ENCODE measurements around the gene NOP10. TPM values are rescaled to one million over a fixed set of nuclear protein-coding genes. Genes with fewer than 3 reads are reported as not detected.

The NOP10 gene
- total and polyA plus RNA-seq, 2 of the 13 experiments (the other 11 are each of a cell fraction or from before 2014, with no cell fraction given), result 239 to 369 TPM

DNA sequence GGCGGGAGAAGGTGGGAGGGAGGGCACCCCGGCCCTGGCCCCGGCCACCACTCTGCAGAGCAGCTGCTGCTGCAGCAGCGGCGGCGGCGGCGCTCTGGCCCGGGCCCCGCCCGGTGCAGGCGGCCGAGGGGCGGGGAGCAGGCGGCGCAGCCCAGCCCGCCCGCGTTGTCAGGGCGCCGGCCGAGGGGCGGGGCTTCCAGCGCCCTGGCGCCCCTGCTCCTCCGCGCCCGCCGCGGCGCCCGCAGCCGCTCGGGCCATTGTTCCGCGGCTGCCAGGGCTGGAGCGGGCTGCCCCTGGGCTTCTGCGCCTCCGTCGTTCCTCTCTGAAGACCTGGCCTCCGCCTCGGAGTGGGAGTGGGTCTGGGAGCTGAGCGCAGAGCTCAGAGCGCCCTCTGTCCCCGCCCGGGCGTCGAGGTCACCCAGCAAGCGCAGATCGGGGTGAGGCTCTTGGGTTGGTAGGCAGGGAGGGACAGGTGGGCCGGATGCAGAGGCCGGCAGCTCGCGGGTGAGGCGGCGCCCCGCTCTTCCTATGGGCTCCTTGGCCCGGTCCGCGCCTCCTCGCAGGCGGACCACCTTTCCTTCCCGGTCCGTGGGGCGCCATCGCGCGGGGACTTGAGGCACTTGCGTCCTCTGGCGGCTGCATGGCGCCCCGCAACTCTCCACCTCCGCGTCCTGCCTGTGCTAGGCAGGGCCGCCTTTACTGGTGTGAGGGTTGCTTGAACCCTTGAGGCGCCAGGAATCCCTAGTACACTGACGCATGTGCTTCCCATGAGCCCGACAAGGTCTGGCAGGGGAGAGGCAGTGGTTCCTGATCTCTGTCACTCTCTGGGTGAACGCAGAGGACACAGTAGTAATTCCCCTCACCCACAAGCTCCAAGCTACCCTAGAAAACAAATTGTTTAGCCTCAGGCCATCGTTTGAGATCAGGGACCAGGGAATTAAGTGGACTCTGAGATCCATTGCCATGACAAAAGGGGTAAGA is 24.5 kb upstream of the NOP10 start, which contains the start of gene LPCAT4 (continued):
- TF ChIP-seq MEIS2 (CRISPR knock-in tag; IDR thresholded peaks at IDR 0.05) (no peak; the same call in 1 of the 2 replicates), CCDC6 (CRISPR knock-in tag; IDR thresholded peaks at IDR 0.05) (0 out of 2 replicates have a peak, but pooled peaks have one; percentile 53), ZNF800 (CRISPR knock-in tag; IDR thresholded peaks at IDR 0.05) (no peak), ZNF564 (CRISPR knock-in tag; IDR thresholded peaks at IDR 0.05) (peak; percentile 68; the same call in 1 of the 2 replicates), FOXK1 (CRISPR knock-in tag; IDR thresholded peaks at IDR 0.05; ENCODE audit: borderline replicate concordance, low read depth) (peak; percentile 52; the same call in 1 of the 2 replicates), ZNF44 (CRISPR knock-in tag; IDR thresholded peaks at IDR 0.05) (no peak), ZNF530 (CRISPR knock-in tag; IDR thresholded peaks at IDR 0.05; ENCODE audit: low read depth) (no peak), CENPT (CRISPR knock-in tag; IDR thresholded peaks at IDR 0.05; ENCODE audit: low read depth) (no peak), RFXAP (CRISPR knock-in tag; IDR thresholded peaks at IDR 0.05; ENCODE audit: borderline replicate concordance) (0 out of 2 replicates have a peak, but pooled peaks have one; percentile 16), MAFG (CRISPR knock-in tag; IDR thresholded peaks at IDR 0.05) (no peak), ARID2 (CRISPR knock-in tag; IDR thresholded peaks at IDR 0.05; ENCODE audit: borderline replicate concordance) (0 out of 2 replicates have a peak, but pooled peaks have one; percentile 34), ZNF292 (CRISPR knock-in tag; IDR thresholded peaks at IDR 0.05; ENCODE audit: borderline replicate concordance, low read depth) (no peak; the same call in 1 of the 2 replicates), SP5 (CRISPR knock-in tag; IDR thresholded peaks at IDR 0.05; ENCODE audit: borderline replicate concordance, low read depth) (peak; percentile 14; the same call in 1 of the 2 replicates), ATF2 (CRISPR knock-in tag; IDR thresholded peaks at IDR 0.05) (no peak), ZFP90 (CRISPR knock-in tag; IDR thresholded peaks at IDR 0.05; ENCODE audit: borderline replicate concordance) (peak; percentile 77; the same call in 1 of the 2 replicates), ZFP36L2 (CRISPR knock-in tag; IDR thresholded peaks at IDR 0.05) (no peak), PBX2 (CRISPR knock-in tag; IDR thresholded peaks at IDR 0.05) (no peak), ASH2L (IDR thresholded peaks at IDR 0.05; ENCODE audit: insufficient read length, low read depth, low read length) (peak; percentile 52), ESRRA (CRISPR knock-in tag; IDR thresholded peaks at IDR 0.05; ENCODE audit: low read depth) (peak; percentile 42; the same call in 1 of the 2 replicates)
- TF ChIP-seq, protein P1, sequence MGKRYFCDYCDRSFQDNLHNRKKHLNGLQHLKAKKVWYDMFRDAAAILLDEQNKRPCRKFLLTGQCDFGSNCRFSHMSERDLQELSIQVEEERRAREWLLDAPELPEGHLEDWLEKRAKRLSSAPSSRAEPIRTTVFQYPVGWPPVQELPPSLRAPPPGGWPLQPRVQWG (CRISPR knock-in tag; IDR thresholded peaks at IDR 0.05; ENCODE audit: borderline replicate concordance, low read depth), result no peak
- TF ChIP-seq, protein P2, sequence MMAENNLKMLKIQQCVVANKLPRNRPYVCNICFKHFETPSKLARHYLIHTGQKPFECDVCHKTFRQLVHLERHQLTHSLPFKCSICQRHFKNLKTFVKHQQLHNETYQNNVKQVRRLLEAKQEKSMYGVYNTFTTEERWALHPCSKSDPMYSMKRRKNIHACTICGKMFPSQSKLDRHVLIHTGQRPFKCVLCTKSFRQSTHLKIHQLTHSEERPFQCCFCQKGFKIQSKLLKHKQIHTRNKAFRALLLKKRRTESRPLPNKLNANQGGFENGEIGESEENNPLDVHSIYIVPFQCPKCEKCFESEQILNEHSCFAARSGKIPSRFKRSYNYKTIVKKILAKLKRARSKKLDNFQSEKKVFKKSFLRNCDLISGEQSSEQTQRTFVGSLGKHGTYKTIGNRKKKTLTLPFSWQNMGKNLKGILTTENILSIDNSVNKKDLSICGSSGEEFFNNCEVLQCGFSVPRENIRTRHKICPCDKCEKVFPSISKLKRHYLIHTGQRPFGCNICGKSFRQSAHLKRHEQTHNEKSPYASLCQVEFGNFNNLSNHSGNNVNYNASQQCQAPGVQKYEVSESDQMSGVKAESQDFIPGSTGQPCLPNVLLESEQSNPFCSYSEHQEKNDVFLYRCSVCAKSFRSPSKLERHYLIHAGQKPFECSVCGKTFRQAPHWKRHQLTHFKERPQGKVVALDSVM (CRISPR knock-in tag; IDR thresholded peaks at IDR 0.05), result peak; percentile 69; the same call in 1 of the 2 replicates
